ENCODE measurements around the gene ACCSL. TPM values are rescaled to one million over a fixed set of nuclear protein-coding genes. Genes with fewer than 3 reads are reported as not detected.

ACCSL gene
- total RNA-seq, 1 donor from 2014 or later, result not detected

DNA sequence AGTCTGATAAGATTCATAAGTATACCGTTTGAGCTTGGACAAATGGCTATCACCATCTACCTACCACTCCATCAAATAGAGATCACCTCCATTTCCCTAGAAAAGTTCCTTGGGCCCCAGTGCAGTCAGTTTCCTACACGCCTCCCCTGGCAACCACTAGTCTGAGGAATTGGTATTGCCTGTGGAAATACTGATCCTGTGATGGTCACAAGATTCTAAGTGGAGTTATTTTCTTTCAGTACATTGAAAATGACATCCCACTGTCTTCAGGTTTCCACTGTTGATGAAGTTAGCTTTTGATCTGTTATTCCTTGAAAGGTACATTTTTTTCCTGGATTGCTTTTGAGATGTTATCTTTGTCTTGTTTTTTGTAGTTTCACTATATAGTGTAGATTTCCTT lies 4.6 kb upstream of the ACCSL start:
- H3K27me3 Mint-ChIP-seq, result peaks cover 56% of the 10 kb centered on the region
- no peak for DNase-seq (ENCODE audit: extremely low spot score, unreplicated experiment)
- no peak overlapping the region for H3K27ac Mint-ChIP-seq
- H3K4me3 Mint-ChIP-seq, result no peak overlapping the region
- no peaks in the 10 kb centered on the region for H3K36me3 Mint-ChIP-seq
- no peaks in the 10 kb centered on the region for H3K4me1 Mint-ChIP-seq (ENCODE audit: unreplicated experiment)
- TF ChIP-seq, protein P1, sequence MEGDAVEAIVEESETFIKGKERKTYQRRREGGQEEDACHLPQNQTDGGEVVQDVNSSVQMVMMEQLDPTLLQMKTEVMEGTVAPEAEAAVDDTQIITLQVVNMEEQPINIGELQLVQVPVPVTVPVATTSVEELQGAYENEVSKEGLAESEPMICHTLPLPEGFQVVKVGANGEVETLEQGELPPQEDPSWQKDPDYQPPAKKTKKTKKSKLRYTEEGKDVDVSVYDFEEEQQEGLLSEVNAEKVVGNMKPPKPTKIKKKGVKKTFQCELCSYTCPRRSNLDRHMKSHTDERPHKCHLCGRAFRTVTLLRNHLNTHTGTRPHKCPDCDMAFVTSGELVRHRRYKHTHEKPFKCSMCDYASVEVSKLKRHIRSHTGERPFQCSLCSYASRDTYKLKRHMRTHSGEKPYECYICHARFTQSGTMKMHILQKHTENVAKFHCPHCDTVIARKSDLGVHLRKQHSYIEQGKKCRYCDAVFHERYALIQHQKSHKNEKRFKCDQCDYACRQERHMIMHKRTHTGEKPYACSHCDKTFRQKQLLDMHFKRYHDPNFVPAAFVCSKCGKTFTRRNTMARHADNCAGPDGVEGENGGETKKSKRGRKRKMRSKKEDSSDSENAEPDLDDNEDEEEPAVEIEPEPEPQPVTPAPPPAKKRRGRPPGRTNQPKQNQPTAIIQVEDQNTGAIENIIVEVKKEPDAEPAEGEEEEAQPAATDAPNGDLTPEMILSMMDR (conservative IDR thresholded peaks at IDR 0.05), result no peak
- H3K9me3 Mint-ChIP-seq, result peaks cover 3% of the 10 kb centered on the region

DNA sequence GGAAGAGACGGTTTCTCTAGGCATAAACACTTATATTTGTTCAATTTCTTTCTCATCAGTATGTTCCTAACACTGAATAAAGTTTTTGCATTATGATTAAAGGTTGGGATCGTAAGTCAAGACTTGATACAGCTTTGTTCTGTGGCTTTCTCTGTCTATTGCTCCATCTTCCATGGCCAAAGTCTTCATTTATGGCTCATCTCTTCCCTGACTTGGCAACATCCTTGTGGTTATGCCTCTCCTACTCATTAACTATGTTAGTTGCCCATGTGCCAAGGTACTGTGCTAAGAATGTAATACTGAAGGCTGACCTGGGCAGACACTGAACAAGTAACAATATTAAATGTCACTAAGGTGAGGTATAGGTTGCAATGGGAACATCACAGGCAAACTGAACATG lies 1.6 kb upstream of the ACCSL start:
- H3K4me3 Mint-ChIP-seq, result no peak overlapping the region
- H3K4me1 Mint-ChIP-seq (ENCODE audit: unreplicated experiment), result no peaks in the 10 kb centered on the region

DNA sequence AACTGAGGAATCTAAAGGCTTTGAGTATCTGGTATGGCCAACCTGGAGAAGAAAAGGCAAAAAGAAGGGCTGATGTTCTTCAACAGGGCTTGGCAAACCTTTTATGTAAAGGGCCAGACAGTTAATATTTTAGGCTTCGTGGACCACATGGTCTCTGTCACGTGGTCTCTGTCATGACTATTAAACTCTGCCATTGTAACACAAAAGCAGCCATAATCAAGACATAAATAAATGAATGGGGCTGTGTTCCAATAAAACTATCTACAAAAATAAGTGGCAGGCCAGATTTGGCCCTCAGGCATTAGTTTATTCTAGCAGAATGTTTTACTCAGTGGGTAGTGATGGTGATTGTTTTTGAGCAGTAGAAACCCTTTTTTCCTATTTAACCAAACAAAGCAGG lies 483 bp upstream of the ACCSL start:
- Mint-ChIP-seq H3K27me3 (peaks cover 44% of the 10 kb centered on the region), H3K4me3 (no peak overlapping the region), H3K9me3 (no peaks in the 10 kb centered on the region), H3K27ac (no peak overlapping the region), H3K4me1 (ENCODE audit: unreplicated experiment) (no peaks in the 10 kb centered on the region), H3K36me3 (no peaks in the 10 kb centered on the region)
- no peak for DNase-seq (ENCODE audit: extremely low spot score, unreplicated experiment)
- TF ChIP-seq, protein P1 (conservative IDR thresholded peaks at IDR 0.05), result no peak

More for the DNA sequence above, 1.6 kb upstream of the ACCSL start:
- Mint-ChIP-seq H3K27ac (no peak overlapping the region), H3K9me3 (peaks cover 3% of the 10 kb centered on the region), H3K27me3 (peaks cover 45% of the 10 kb centered on the region), H3K36me3 (no peaks in the 10 kb centered on the region)
- no peak for DNase-seq (ENCODE audit: extremely low spot score, unreplicated experiment)
- TF ChIP-seq, protein P1 (conservative IDR thresholded peaks at IDR 0.05), result no peak

DNA sequence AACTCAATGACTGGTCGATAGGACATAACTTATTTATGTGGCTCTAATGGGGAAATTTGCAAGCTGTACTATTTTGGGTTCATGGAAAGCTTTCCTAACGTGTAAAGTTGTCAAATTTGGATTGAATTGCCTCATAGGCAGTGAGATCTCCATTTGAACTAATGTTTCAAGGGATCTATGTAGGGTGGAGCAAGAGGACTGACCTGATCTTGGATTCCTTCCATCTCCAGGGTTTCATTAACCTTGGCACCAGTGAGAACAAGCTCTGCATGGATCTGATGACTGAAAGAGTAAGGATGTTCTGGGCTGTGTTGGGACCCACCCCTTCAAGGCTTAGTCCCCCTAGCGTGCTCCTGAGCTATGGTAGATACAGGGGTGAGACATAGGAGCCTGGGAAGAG lies 2.1 kb downstream of the ACCSL start:
- no peak for DNase-seq (ENCODE audit: extremely low spot score, unreplicated experiment)
- Mint-ChIP-seq H3K27me3 (peaks cover 36% of the 10 kb centered on the region), H3K9me3 (no peaks in the 10 kb centered on the region), H3K4me1 (ENCODE audit: unreplicated experiment) (no peaks in the 10 kb centered on the region), H3K36me3 (no peaks in the 10 kb centered on the region), H3K4me3 (no peak overlapping the region), H3K27ac (no peak overlapping the region)
- TF ChIP-seq, protein P1 (conservative IDR thresholded peaks at IDR 0.05), result no peak

DNA sequence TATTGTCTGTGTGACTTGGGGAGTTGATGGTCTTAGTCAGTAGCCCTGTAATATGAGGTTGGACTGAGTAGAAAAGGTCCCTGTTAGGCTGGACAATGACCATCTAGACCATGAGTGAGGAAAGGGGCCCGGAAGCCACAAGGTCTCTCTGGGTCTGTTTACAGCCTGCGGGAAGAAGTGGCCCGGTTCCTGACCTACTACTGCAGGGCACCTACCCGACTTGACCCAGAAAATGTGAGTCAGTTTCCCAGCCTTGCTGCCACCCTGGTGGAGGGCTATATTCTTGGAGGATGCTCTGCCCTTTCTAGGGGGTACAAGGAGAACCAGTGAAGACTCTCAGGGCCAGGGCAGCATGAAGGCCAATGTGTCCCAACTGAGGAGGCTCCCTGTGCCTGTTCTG lies 3.4 kb downstream of the ACCSL start:
- DNase-seq (ENCODE audit: extremely low spot score, unreplicated experiment), result no peak
- no peaks in the 10 kb centered on the region for H3K4me1 Mint-ChIP-seq (ENCODE audit: unreplicated experiment)

More for the DNA sequence above, 3.4 kb downstream of the ACCSL start:
- TF ChIP-seq, protein P1 (conservative IDR thresholded peaks at IDR 0.05), result no peak
- Mint-ChIP-seq H3K36me3 (no peaks in the 10 kb centered on the region), H3K9me3 (no peaks in the 10 kb centered on the region), H3K27ac (no peak overlapping the region), H3K27me3 (peaks cover 34% of the 10 kb centered on the region), H3K4me3 (no peak overlapping the region)
